Measurements from ENCODE around the gene RAD54L.

DNA sequence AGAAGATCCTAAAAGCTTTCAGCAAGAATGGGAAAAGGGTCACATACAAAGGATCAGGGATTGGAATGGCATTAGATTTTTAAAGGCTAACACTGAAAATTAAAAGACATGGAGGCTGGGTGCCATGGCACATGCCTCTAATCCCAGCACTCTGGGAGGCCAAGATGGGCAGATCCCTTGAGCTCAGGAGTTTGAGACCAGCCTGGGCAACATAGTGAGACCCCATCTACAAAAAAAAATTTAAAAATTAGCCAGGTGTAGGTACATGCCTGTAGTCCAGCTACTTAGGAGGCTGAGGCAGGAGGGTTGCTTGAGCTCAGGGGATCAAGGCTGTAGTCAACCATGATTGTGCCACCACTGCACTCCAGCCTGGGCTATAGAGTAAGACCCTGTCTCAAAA, 32.1 kb upstream of the RAD54L start:
- TF ChIP-seq EZH2 (IDR thresholded peaks at IDR 0.05; ENCODE audit: low read length, missing control alignments), result no peak
- TF ChIP-seq, protein P1, sequence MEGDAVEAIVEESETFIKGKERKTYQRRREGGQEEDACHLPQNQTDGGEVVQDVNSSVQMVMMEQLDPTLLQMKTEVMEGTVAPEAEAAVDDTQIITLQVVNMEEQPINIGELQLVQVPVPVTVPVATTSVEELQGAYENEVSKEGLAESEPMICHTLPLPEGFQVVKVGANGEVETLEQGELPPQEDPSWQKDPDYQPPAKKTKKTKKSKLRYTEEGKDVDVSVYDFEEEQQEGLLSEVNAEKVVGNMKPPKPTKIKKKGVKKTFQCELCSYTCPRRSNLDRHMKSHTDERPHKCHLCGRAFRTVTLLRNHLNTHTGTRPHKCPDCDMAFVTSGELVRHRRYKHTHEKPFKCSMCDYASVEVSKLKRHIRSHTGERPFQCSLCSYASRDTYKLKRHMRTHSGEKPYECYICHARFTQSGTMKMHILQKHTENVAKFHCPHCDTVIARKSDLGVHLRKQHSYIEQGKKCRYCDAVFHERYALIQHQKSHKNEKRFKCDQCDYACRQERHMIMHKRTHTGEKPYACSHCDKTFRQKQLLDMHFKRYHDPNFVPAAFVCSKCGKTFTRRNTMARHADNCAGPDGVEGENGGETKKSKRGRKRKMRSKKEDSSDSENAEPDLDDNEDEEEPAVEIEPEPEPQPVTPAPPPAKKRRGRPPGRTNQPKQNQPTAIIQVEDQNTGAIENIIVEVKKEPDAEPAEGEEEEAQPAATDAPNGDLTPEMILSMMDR (conservative IDR thresholded peaks at IDR 0.05 in 1 of 2, IDR thresholded peaks at IDR 0.05 in 1 of 2; ENCODE audit: low read depth in 1 of 2, low read length in 2 of 2), result no peak

Data from fibroblast of lung (primary cell).